ENCODE data around the gene CCNF.

The CCNF gene

GRCh38 chr16:2505695-2506094 is 76.4 kb downstream of the CCNF start:
- H3K27ac ChIP-seq = no peak overlapping the region
- peaks cover 2% of the 10 kb centered on the region for H3K36me3 ChIP-seq (replicated peaks)
- no peak for TF ChIP-seq CTCF (IDR thresholded peaks at IDR 0.05; ENCODE audit: low read depth, low read length, missing control alignments)
- H3K27me3 ChIP-seq (replicated peaks) = no peaks in the 10 kb centered on the region
- no peak for DNase-seq
- H3K4me3 ChIP-seq (ENCODE audit: low read depth, low read length) = no peak overlapping the region
- in situ Hi-C loops (cut with HindIII; ENCODE audit: low pct_ligation_motif_present, low sequenced_read_pairs) = no loop called here

GRCh38 chr16:2507052-2507659 is 77.9 kb downstream of the CCNF start:
- Histone ChIP-seq H3K4me3 (ENCODE audit: low read depth, low read length) (no peak overlapping the region), H3K27me3 (replicated peaks) (no peaks in the 10 kb centered on the region), H3K27ac (no peak overlapping the region), H3K36me3 (replicated peaks) (no peaks in the 10 kb centered on the region)
- in situ Hi-C loops (cut with HindIII; ENCODE audit: low pct_ligation_motif_present, low sequenced_read_pairs) = no loop called here
- TF ChIP-seq CTCF (IDR thresholded peaks at IDR 0.05; ENCODE audit: low read depth, low read length, missing control alignments) = no peak
- DNase-seq = no peak

GRCh38 chr16:2507665-2508064 is 78.4 kb downstream of the CCNF start:
- Histone ChIP-seq H3K36me3 (replicated peaks) (no peaks in the 10 kb centered on the region), H3K27ac (no peak overlapping the region), H3K27me3 (replicated peaks) (no peaks in the 10 kb centered on the region), H3K4me3 (ENCODE audit: low read depth, low read length) (no peak overlapping the region)
- no peak for TF ChIP-seq CTCF (IDR thresholded peaks at IDR 0.05; ENCODE audit: low read depth, low read length, missing control alignments)
- DNase-seq = no peak
- in situ Hi-C loops (cut with HindIII; ENCODE audit: low pct_ligation_motif_present, low sequenced_read_pairs) = no loop called here
